Smooth muscle cell (in vitro differentiated cells): ENCODE measurements around the gene STIM1. TPM values are rescaled to one million over a fixed set of nuclear protein-coding genes. Genes with fewer than 3 reads are reported as not detected.

Experiments
- DNase-seq: peaks from one replicate; lab custom pipeline; 2025; ENCODE audit not compliant: unreplicated experiment; lab: John Stamatoyannopoulos, UW
- H2AFZ ChIP-seq: fragments of 200-600 bp; sonication (generic); 2 replicates; pipeline ENCODE4 v1.6.0; 2016; ENCODE audit warnings: antibody characterized with exemption, low read depth, mild to moderate bottlenecking
- H3F3A ChIP-seq: fragments of 200-600 bp; sonication (generic); 2 replicates; pipeline ENCODE4 v1.6.0; 2017; ENCODE audit warnings: antibody characterized with exemption, low read depth
- H3K27ac ChIP-seq: fragments of 200-600 bp; sonication (generic); 2 replicates; pipeline ENCODE4 v1.5.1; 2016; ENCODE audit warnings: low read depth, mild to moderate bottlenecking
- H3K27me3 ChIP-seq: fragments of 200-600 bp; sonication (generic); 2 replicates; pipeline ENCODE4 v1.6.1; 2016; ENCODE audit warnings: low read depth, mild to moderate bottlenecking
- H3K36me3 ChIP-seq: fragments of 200-600 bp; sonication (generic); 2 replicates; pipeline ENCODE4 v1.5.1; 2016; ENCODE audit warnings: low read depth
- H3K4me1 ChIP-seq: fragments of 200-600 bp; sonication (generic); 2 replicates; pipeline ENCODE4 v1.5.1; 2016; ENCODE audit warnings: low read depth
- H3K4me2 ChIP-seq: fragments of 200-600 bp; sonication (generic); 2 replicates; pipeline ENCODE4 v1.6.0; 2016; ENCODE audit warnings: mild to moderate bottlenecking
- H3K4me3 ChIP-seq: fragments of 200-600 bp; sonication (generic); 2 replicates; pipeline ENCODE4 v1.5.1; 2016; ENCODE audit warnings: mild to moderate bottlenecking
- H3K79me2 ChIP-seq: fragments of 200-600 bp; sonication (generic); 2 replicates; pipeline ENCODE4 v1.6.0; 2016; ENCODE audit warnings: low read depth, mild to moderate bottlenecking
- H3K9ac ChIP-seq: fragments of 200-600 bp; sonication (generic); 2 replicates; pipeline ENCODE4 v1.6.0; 2016; ENCODE audit warnings: low read depth
- H3K9me3 ChIP-seq: fragments of 200-600 bp; sonication (generic); replicated peaks from 2 replicates; pipeline ENCODE4 v1.5.1; 2016; ENCODE audit warnings: low read depth
- H4K20me1 ChIP-seq: fragments of 200-600 bp; sonication (generic); 2 replicates; pipeline ENCODE4 v1.6.0; 2016; ENCODE audit warnings: low read depth
- WGBS: methylation state at CpG from one replicate; pipeline ENCODE4 v1.1.7; 2016; ENCODE audit warnings: low lambda C conversion rate; 5-methylcytosine and 5-hydroxymethylcytosine counted together
- polyA plus RNA-seq: library from polyadenylated mRNA; unstranded; fragments of >200 nt; fragmentation: Nextera tagmentation; extraction: Ambion mirVana; gene quantifications from 2 replicates; pipeline ENCODE4 v1.2.1, GENCODE V29; 2016
- total RNA-seq: library from RNA; depleted of rRNA; stranded (reverse); fragments of >200 nt; gene quantifications from 2 replicates; pipeline ENCODE4 v1.2.3, GENCODE V29; 2014
- TF ChIP-seq, protein P1 (sequence below): fragments of 200-600 bp; sonication (generic); IDR thresholded peaks from 2 replicates; pipeline ENCODE4 v1.5.1; 2017; ENCODE audit warnings: borderline replicate concordance, mild to moderate bottlenecking, antibody characterized with exemption; ENCODE audit not compliant: insufficient read depth, poor library complexity, severe bottlenecking

The STIM1 gene
- total and polyA plus RNA-seq, 2 experiments from 2014 or later, result 15.3 to 31.5 TPM

DNA sequence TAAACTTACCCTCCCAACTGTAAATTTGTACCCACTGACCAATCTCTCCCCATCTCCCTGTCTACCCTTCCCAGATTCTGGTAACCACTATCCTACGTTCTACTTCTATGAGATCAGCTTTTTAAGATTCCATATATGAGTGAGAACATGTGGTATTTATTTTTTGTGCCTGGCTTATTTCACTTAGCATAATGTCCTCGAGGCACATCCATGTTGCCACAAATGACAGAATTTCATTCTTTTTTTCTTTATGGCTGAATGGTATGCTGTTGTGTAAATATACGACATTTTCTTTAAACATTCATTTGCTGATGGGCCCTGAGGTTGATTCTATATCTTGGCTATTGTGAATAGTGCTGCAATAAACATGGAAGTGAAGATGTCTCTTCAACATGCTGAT is 164.4 kb downstream of the STIM1 start:
- DNase-seq, result no peak

DNA sequence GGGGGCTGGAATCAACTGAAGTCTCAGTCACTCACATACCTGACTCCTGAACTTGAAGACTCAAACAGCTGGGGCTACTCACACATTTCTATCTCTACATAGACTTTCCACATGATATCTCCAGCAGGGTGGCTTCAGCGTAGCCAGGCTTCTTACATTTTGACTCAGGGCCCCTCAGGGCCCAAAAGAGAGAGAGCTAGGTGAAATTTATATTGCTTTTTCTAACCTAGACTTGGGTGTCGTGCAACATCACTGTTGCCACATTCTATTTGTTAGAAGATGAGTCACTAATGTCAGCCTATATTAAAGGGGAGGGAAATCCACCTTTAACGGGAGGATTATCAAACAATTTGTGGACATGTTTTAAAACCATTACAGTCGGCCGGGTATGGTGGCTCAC is 167.2 kb downstream of the STIM1 start:
- Histone ChIP-seq H3K4me1 (no peaks in the 10 kb centered on the region), H2AFZ (no peak overlapping the region), H3K4me2 (no peak overlapping the region), H3K4me3 (no peak overlapping the region), H3K9me3 (no peaks in the 10 kb centered on the region), H3K9ac (no peak overlapping the region), H3K36me3 (no peaks in the 10 kb centered on the region), H3F3A (peaks cover 5% of the 10 kb centered on the region), H4K20me1 (no peaks in the 10 kb centered on the region), H3K27ac (no peak overlapping the region), H3K27me3 (no peaks in the 10 kb centered on the region), H3K79me2 (no peaks in the 10 kb centered on the region)
- WGBS, result 87% methylated on average over 5 of the region's 5 CpGs
- TF ChIP-seq, protein P1, sequence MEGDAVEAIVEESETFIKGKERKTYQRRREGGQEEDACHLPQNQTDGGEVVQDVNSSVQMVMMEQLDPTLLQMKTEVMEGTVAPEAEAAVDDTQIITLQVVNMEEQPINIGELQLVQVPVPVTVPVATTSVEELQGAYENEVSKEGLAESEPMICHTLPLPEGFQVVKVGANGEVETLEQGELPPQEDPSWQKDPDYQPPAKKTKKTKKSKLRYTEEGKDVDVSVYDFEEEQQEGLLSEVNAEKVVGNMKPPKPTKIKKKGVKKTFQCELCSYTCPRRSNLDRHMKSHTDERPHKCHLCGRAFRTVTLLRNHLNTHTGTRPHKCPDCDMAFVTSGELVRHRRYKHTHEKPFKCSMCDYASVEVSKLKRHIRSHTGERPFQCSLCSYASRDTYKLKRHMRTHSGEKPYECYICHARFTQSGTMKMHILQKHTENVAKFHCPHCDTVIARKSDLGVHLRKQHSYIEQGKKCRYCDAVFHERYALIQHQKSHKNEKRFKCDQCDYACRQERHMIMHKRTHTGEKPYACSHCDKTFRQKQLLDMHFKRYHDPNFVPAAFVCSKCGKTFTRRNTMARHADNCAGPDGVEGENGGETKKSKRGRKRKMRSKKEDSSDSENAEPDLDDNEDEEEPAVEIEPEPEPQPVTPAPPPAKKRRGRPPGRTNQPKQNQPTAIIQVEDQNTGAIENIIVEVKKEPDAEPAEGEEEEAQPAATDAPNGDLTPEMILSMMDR, result no peak
- DNase-seq, result no peak

More for the DNA sequence above, 164.4 kb downstream of the STIM1 start:
- Histone ChIP-seq H3K4me3 (no peak overlapping the region), H2AFZ (no peak overlapping the region), H3K9me3 (no peaks in the 10 kb centered on the region), H3K27me3 (no peaks in the 10 kb centered on the region), H4K20me1 (no peaks in the 10 kb centered on the region), H3F3A (no peaks in the 10 kb centered on the region), H3K36me3 (no peaks in the 10 kb centered on the region), H3K4me1 (no peaks in the 10 kb centered on the region), H3K79me2 (no peaks in the 10 kb centered on the region), H3K27ac (peak overlapping the region; percentile 35), H3K4me2 (no peak overlapping the region), H3K9ac (no peak overlapping the region)
- WGBS, result 57% methylated on average over 3 of the region's 3 CpGs
- TF ChIP-seq, protein P1, result no peak

DNA sequence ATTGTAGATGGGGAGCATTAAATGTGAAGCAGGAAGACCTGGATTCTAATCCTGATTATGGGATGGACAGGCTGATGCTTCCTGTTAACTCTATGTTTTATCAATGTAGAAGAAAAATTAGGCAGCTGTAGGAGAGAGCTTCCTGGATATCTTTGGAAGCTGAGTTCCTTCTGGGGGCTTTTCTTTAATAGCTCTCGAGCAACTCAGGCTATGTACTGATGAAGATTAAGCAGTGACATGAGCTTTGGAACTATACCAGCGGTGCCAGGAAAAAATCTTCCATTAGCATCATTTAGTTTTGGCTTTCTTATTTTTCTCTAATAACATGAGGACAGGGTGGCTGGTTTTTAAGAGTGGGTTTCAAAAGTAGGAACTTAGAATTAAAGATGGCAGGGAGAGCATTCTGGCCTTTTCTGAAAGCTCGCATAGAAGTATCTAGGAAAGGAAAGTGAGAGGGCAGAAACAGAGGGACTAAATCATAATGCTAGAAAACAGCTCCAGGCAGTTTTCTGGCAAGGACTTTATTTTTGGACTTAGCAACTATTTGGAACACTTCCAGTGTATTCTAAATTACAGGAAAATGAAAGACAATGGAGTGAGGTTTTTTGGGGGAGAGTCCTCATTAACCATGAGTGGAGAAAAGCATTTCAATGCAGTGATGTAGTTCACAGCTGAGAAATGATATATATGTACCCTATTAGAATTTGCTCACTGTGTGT is 169.9 kb downstream of the STIM1 start:
- Histone ChIP-seq H3K36me3 (no peaks in the 10 kb centered on the region), H4K20me1 (no peaks in the 10 kb centered on the region), H3K27me3 (no peaks in the 10 kb centered on the region), H3K4me3 (no peak overlapping the region), H3K9me3 (no peaks in the 10 kb centered on the region), H3F3A (peaks cover 5% of the 10 kb centered on the region), H3K27ac (peak overlapping the region; percentile 30), H3K79me2 (no peaks in the 10 kb centered on the region), H2AFZ (no peak overlapping the region), H3K4me1 (no peaks in the 10 kb centered on the region), H3K9ac (no peak overlapping the region), H3K4me2 (no peak overlapping the region)
- no peak for DNase-seq
- WGBS, result 77% methylated on average over 3 of the region's 3 CpGs
- TF ChIP-seq, protein P1, result no peak

DNA sequence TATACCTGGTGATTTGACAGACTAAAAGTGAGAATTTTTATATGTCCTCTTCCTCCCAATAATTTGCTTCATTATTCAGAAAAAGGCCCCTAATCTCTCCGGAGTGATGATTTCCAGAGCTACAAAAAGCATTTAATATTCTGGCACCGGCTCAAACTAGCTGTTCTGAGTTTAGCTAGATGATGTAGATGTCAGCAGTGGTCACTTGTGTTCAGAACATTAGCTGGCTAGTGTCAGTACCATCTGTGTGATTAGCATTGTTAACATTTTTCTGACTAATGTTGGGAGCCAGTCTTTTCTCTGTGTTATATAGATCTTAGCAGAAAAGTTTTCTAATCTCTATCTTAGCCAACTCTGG is 170.5 kb downstream of the STIM1 start:
- Histone ChIP-seq H3K27me3 (no peaks in the 10 kb centered on the region), H3K4me3 (no peak overlapping the region), H4K20me1 (no peaks in the 10 kb centered on the region), H3K9me3 (no peaks in the 10 kb centered on the region), H3K9ac (no peak overlapping the region), H3F3A (peaks cover 5% of the 10 kb centered on the region), H3K27ac (peak overlapping the region; percentile 30), H3K4me2 (no peak overlapping the region), H3K79me2 (no peaks in the 10 kb centered on the region), H3K36me3 (no peaks in the 10 kb centered on the region), H3K4me1 (no peaks in the 10 kb centered on the region), H2AFZ (no peak overlapping the region)
- DNase-seq, result no peak
- 46% methylated on average over 2 of the region's 2 CpGs for WGBS
- TF ChIP-seq, protein P1, result no peak
